HEK293T (cell line): Measurements from ENCODE around the gene TRIM56.
"Not testable (repeated sequence)": the region's sequence is repeated elsewhere in the genome, so short reads cannot be mapped to it uniquely, and the experiment has no call there.

Source experiments
- ELF4 ChIP-seq: fragments of 450-650 bp; IDR thresholded peaks from 2 replicates; pipeline ENCODE4 v1.6.1; 2017; ENCODE audit warnings: antibody characterized with exemption
- FOXK2 ChIP-seq: fragments of 450-650 bp; IDR thresholded peaks from 2 replicates; pipeline ENCODE4 v1.6.1; 2016; ENCODE audit warnings: mild to moderate bottlenecking
- HDGF ChIP-seq: fragments of 450-650 bp; IDR thresholded peaks from 2 replicates; pipeline ENCODE4 v1.6.1; 2017; ENCODE audit warnings: antibody characterized with exemption, borderline replicate concordance
- L3MBTL2 ChIP-seq: fragments of 450-650 bp; conservative IDR thresholded peaks from 2 replicates; pipeline ENCODE4 v1.6.1; 2016; ENCODE audit warnings: mild to moderate bottlenecking
- PKNOX1 ChIP-seq: fragments of 450-650 bp; IDR thresholded peaks from 2 replicates; pipeline ENCODE4 v1.6.1; 2016
- SP1 ChIP-seq: fragments of 450-650 bp; IDR thresholded peaks from 2 replicates; pipeline ENCODE4 v1.6.1; 2017
- SUZ12 ChIP-seq: fragments of 450-650 bp; IDR thresholded peaks from 2 replicates; pipeline ENCODE4 v1.6.1; 2016; ENCODE audit warnings: mild to moderate bottlenecking
- ZNF384 ChIP-seq: fragments of 450-650 bp; IDR thresholded peaks from 2 replicates; pipeline ENCODE4 v1.6.1; 2016

GRCh38 chr7:101065162-101065561, 20.1 kb upstream of the TRIM56 start:
- TF ChIP-seq L3MBTL2, ELF4, PKNOX1, FOXK2, SP1, ZNF384, SUZ12, HDGF: not testable (repeated sequence)
